ENCODE results near the gene SLC7A1. TPM values are rescaled to one million over a fixed set of nuclear protein-coding genes. Genes with fewer than 3 reads are reported as not detected.

Gene SLC7A1
- total and polyA plus RNA-seq, 7 donors, result 0.79 to 14.7 (median 3.2) TPM

DNA sequence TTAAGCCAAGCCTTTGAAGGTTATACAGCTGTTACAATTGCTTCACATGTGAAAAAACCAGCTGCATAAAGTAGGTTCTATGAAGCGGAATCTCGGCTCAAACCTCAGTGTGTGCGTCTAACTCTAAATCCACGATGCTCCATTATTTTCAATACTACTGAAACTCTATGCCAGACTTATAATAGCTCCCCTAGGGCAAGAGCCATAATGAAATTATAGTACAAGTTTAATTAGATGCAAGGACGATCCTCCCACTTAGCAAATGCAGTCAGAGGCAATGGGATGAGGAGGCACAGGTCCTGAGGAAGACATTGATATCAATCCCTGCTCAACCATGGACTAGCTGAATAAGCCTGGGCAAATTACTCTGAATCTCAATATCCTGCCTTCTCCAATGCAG lies 31.1 kb downstream of the SLC7A1 start:
- ATAC-seq, result no peak
- intact Hi-C loops (cut with DNase I), result no loop called here
- Histone ChIP-seq H3K27me3 (ENCODE audit: insufficient read depth in 3 of 3, low read length in 2 of 3) (no peaks in the 10 kb centered on the region), H3K9me3 (no peaks in the 10 kb centered on the region), H3K36me3 (ENCODE audit: insufficient read depth in 1 of 2, low read depth in 1 of 2) (no peaks in the 10 kb centered on the region), H3K4me1 (no peaks in the 10 kb centered on the region), H3K4me3 (no peak overlapping the region), H3K27ac (no peak overlapping the region)
- TF ChIP-seq, protein P1, sequence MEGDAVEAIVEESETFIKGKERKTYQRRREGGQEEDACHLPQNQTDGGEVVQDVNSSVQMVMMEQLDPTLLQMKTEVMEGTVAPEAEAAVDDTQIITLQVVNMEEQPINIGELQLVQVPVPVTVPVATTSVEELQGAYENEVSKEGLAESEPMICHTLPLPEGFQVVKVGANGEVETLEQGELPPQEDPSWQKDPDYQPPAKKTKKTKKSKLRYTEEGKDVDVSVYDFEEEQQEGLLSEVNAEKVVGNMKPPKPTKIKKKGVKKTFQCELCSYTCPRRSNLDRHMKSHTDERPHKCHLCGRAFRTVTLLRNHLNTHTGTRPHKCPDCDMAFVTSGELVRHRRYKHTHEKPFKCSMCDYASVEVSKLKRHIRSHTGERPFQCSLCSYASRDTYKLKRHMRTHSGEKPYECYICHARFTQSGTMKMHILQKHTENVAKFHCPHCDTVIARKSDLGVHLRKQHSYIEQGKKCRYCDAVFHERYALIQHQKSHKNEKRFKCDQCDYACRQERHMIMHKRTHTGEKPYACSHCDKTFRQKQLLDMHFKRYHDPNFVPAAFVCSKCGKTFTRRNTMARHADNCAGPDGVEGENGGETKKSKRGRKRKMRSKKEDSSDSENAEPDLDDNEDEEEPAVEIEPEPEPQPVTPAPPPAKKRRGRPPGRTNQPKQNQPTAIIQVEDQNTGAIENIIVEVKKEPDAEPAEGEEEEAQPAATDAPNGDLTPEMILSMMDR (IDR thresholded peaks at IDR 0.05), result no peak
- no peak for DNase-seq
- WGBS, 3 donors, result 45 to 73% (median 49%) methylated on average over 5 of the region's 5 CpGs

DNA sequence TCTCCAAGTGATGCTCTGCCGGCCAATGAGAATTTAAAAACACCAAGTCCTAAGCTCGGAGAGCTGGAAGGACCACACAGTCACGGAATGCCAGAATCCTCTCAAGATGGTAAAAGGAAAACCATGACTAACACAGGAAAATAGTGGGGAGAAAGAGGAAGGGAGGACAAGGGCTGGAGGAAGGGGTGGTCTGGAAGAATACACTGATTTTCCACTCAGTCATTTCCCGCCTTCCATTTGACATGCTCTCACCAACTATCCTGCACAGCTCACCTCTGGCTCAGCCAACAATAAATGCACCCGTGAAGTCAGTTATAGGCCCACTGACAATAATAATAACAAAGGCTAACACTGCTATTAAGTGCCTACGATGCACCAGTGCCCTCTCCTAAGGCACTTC lies 31.5 kb downstream of the SLC7A1 start:
- 46 to 59% (median 46%) methylated on average over 6 of the region's 6 CpGs for WGBS, 3 donors
- intact Hi-C loops (cut with DNase I), result no loop called here

DNA sequence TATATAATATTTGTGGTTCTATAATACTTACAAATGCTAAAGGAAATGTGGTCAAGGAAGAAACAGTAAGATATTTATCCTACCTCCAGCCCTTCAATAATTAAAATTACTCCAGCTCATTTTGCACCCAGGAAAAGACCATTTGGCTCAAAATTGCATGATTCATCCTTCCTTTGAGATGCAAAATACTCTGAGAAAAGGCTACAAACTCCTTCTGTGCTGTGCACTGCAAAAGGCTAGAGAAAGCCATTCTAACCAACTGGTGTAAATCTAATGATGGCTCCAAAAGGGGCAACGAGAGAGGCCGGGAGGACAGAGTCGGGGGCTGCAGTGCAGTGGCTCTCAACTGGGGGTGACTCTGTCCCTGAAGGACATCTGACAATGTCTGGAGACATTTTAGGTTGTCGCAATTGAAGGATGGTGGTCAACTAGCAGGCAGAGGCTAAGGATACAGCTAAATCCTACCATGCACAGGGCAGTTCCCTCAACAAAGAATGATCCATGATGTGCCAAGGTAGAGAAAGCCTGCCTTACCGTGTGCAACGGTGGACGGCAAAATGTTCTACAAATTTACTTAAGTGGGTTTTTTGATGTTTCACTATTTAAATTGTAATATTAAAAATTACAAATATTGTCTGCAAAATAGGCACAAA lies 32.6 kb downstream of the SLC7A1 start:
- WGBS, 3 donors, result 94 to 98% (median 97%) methylated on average over 7 of the region's 7 CpGs
- Histone ChIP-seq H3K4me3 (no peak overlapping the region), H3K4me1 (no peaks in the 10 kb centered on the region), H3K27me3 (ENCODE audit: insufficient read depth in 3 of 3, low read length in 2 of 3) (no peaks in the 10 kb centered on the region), H3K9me3 (no peaks in the 10 kb centered on the region), H3K27ac (no peak overlapping the region), H3K36me3 (ENCODE audit: insufficient read depth in 1 of 2, low read depth in 1 of 2) (no peaks in the 10 kb centered on the region)
- intact Hi-C loops (cut with DNase I), result no loop called here
- ATAC-seq, result no peak
- TF ChIP-seq, protein P1 (IDR thresholded peaks at IDR 0.05), result no peak
- no peak for DNase-seq

More for the DNA sequence above, 31.5 kb downstream of the SLC7A1 start:
- Histone ChIP-seq H3K4me3 (no peak overlapping the region), H3K4me1 (no peaks in the 10 kb centered on the region), H3K36me3 (ENCODE audit: insufficient read depth in 1 of 2, low read depth in 1 of 2) (no peaks in the 10 kb centered on the region), H3K27ac (no peak overlapping the region), H3K9me3 (no peaks in the 10 kb centered on the region), H3K27me3 (ENCODE audit: insufficient read depth in 3 of 3, low read length in 2 of 3) (no peaks in the 10 kb centered on the region)
- DNase-seq (no peak), ATAC-seq (no peak)
- TF ChIP-seq, protein P1 (IDR thresholded peaks at IDR 0.05), result no peak

- TF ChIP-seq, protein P1 (IDR thresholded peaks at IDR 0.05), result no peak
- no peak overlapping the region for H3K4me3 ChIP-seq
- DNase-seq (no peak), ATAC-seq (no peak)
- WGBS, 3 donors, result 47 to 62% (median 58%) methylated on average over 6 of the region's 6 CpGs
- no peaks in the 10 kb centered on the region for H3K36me3 ChIP-seq (ENCODE audit: insufficient read depth in 1 of 2, low read depth in 1 of 2)
- no peaks in the 10 kb centered on the region for H3K9me3 ChIP-seq
- H3K27ac ChIP-seq, result no peak overlapping the region
- intact Hi-C loops (cut with DNase I), result no loop called here
- no peaks in the 10 kb centered on the region for H3K4me1 ChIP-seq
- no peaks in the 10 kb centered on the region for H3K27me3 ChIP-seq (ENCODE audit: insufficient read depth in 3 of 3, low read length in 2 of 3)
These were observed 33.6 kb downstream of the SLC7A1 start for GRCh38 chr13:29561918-29562317.

GRCh38 chr13:29556742-29557141 lies 38.7 kb downstream of the SLC7A1 start:
- H3K27me3 ChIP-seq (ENCODE audit: insufficient read depth in 3 of 3, low read length in 2 of 3), result no peaks in the 10 kb centered on the region
- TF ChIP-seq, protein P1 (IDR thresholded peaks at IDR 0.05), result no peak
- intact Hi-C loops (cut with DNase I), result no loop called here
- H3K4me3 ChIP-seq, result no peak overlapping the region
- no peaks in the 10 kb centered on the region for H3K9me3 ChIP-seq
- WGBS, 3 donors, result 66 to 74% (median 72%) methylated on average over 3 of the region's 3 CpGs
- no peaks in the 10 kb centered on the region for H3K4me1 ChIP-seq
- no peak overlapping the region for H3K27ac ChIP-seq
- H3K36me3 ChIP-seq (ENCODE audit: insufficient read depth in 1 of 2, low read depth in 1 of 2), result peaks cover 0 to 7% of the 10 kb centered on the region in 2 donors
- ATAC-seq (no peak), DNase-seq (no peak)

All from psoas muscle (tissue), 8 donors.